CD8-positive, alpha-beta memory T cell (primary cell): ENCODE data around the gene SCN3B. TPM values are rescaled to one million over a fixed set of nuclear protein-coding genes. Genes with fewer than 3 reads are reported as not detected.
"Not testable (repeated sequence)": the region's sequence is repeated elsewhere in the genome, so short reads cannot be mapped to it uniquely, and the experiment has no call there.

Experiments
- CTCF ChIA-PET: fragments of 350-600 bp; sonication (Branson Sonifier 250); formaldehyde crosslinking; loops from one replicate; lab custom pipeline; 2021; ENCODE audit warnings: antibody characterized with exemption; lab: Charles Lee
- POLR2A ChIA-PET: fragments of 350-600 bp; sonication (Branson Sonifier 250); formaldehyde crosslinking; loops from one replicate; lab custom pipeline; 2021; ENCODE audit warnings: antibody characterized with exemption; lab: Charles Lee
- DNase-seq, 5 donors: peaks; one replicate each; pipeline versions ENCODE4 v3.0.0 to v3.0.0-alpha.2; 2020 to 2022; ENCODE audit warnings: mixed read lengths in 1 of 5
- H3K27ac ChIP-seq: one replicate; pipeline ENCODE4 v1.7.0; 2013; ENCODE audit warnings: low read depth, mild to moderate bottlenecking, low read length, moderate library complexity
- H3K27me3 ChIP-seq: 2 replicates; pipeline ENCODE4 v1.7.0; 2013; ENCODE audit warnings: low read length, mild to moderate bottlenecking; ENCODE audit not compliant: insufficient read depth, poor library complexity, severe bottlenecking
- H3K36me3 ChIP-seq: 2 replicates; pipeline ENCODE4 v1.7.0; 2013; ENCODE audit warnings: mild to moderate bottlenecking, low read length, moderate library complexity; ENCODE audit not compliant: insufficient read depth
- H3K4me1 ChIP-seq: 2 replicates; pipeline ENCODE4 v1.7.0; 2013; ENCODE audit warnings: mild to moderate bottlenecking, low read length, moderate library complexity; ENCODE audit not compliant: insufficient read depth
- H3K4me3 ChIP-seq: 2 replicates; pipeline ENCODE4 v1.7.0; 2013; ENCODE audit warnings: mild to moderate bottlenecking, low read length
- H3K9me3 ChIP-seq: 2 replicates; pipeline ENCODE4 v1.7.0; 2013; ENCODE audit warnings: mild to moderate bottlenecking, low read length
- H3K27ac Mint-ChIP-seq, 8 donors: one replicate each; pipeline ENCODE4 v1.8.0; 2020 to 2021; ENCODE audit warnings: mixed read lengths in 8 of 8, mild to moderate bottlenecking in 6 of 8, inconsistent platforms in 3 of 8, moderate library complexity in 3 of 8
- H3K27me3 Mint-ChIP-seq, 2 donors: one replicate each; pipeline ENCODE4 v1.8.0; 2020 to 2021; ENCODE audit warnings: mixed read lengths in 2 of 2, mild to moderate bottlenecking in 1 of 2, moderate library complexity in 1 of 2
- H3K36me3 Mint-ChIP-seq, 3 donors: one replicate each; pipeline ENCODE4 v1.8.0; 2020 to 2021; ENCODE audit warnings: mixed read lengths in 3 of 3, inconsistent platforms in 1 of 3, mild to moderate bottlenecking in 1 of 3
- H3K4me1 Mint-ChIP-seq, 3 donors: one replicate each; pipeline ENCODE4 v1.8.0; 2020 to 2021; ENCODE audit warnings: mixed read lengths in 3 of 3, inconsistent platforms in 1 of 3, mild to moderate bottlenecking in 1 of 3
- H3K4me3 Mint-ChIP-seq, 7 donors: one replicate each; pipeline ENCODE4 v1.8.0; 2020 to 2021; ENCODE audit warnings: mixed read lengths in 7 of 7, mild to moderate bottlenecking in 6 of 7, moderate library complexity in 4 of 7, inconsistent platforms in 2 of 7
- H3K9me3 Mint-ChIP-seq, 5 donors: one replicate each; pipeline ENCODE4 v1.8.0; 2020 to 2022; ENCODE audit warnings: mixed read lengths in 5 of 5, mild to moderate bottlenecking in 3 of 5, moderate library complexity in 2 of 5, inconsistent platforms in 1 of 5
- polyA plus RNA-seq: library from polyadenylated mRNA; unstranded; fragments of 300-500 nt; fragmentation: Illumina TruSeq; gene quantifications from one replicate; pipeline ENCODE4 v1.2.3, GENCODE V29; 2021
- total RNA-seq, 2 experiments: library from RNA; stranded (reverse); gene quantifications; one replicate each; pipeline ENCODE4 v1.2.3, GENCODE V29; 2021

SCN3B gene
- total and polyA plus RNA-seq, 3 experiments from 2014 or later: 0.22 TPM; not detected in 2

DNA sequence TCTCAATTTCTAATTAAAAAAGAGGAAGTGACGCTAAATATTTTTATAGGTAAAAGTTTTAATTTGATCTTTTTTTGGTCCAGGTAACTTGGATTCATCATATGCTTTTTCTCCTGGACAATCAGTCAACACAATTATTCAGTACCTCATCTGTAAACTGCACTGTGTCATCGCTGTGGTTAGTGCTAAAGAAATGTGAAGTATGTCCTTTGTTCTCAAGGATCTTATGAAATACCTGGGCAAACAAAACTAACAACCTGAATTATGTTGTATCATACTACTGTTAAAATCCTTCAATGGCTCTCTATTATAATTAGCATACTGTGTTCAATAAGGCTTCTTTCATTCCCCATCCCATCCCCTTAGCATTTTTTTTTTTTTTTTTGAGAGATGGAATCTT is 19.9 kb upstream of the SCN3B start:
- CTCF ChIA-PET: interaction anchor here (1.7 kb wide), 1 partner anchor 37 kb away, joined by 4 read pairs; no protein-coding TSS in a partner anchor
- peaks cover 0 to 2% (median 0%) of the 10 kb centered on the region in 5 donors for H3K9me3 Mint-ChIP-seq
- no peak overlapping the region for H3K4me3 Mint-ChIP-seq

DNA sequence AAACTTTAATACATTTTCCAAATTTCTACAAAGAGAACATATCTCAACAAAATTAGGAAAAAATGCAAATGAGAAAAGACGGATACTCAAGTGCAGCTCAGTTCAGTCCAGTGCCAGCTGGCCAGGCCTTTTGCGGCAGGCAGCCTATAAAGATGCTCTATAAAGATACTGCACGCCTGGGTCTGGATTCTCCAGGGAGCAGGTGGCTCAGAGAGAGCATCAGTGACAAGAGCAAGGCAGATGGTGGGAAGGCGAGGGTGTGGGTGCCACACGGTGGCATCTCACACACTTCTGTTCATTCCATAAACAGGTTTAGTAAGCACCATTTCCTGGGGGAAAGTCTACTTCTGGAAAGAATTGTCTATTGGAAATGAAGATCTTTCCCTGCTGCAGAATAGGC is 18.1 kb upstream of the SCN3B start:
- Mint-ChIP-seq H3K4me3 (no peak overlapping the region), H3K27me3 (peaks cover 2 to 14% of the 10 kb centered on the region in 2 donors), H3K27ac (no peak overlapping the region), H3K9me3 (peaks cover 0 to 2% (median 0%) of the 10 kb centered on the region in 5 donors), H3K4me1 (no peaks in the 10 kb centered on the region), H3K36me3 (no peaks in the 10 kb centered on the region)
- Histone ChIP-seq H3K4me3 (no peak overlapping the region), H3K36me3 (no peaks in the 10 kb centered on the region), H3K9me3 (no peaks in the 10 kb centered on the region), H3K27me3 (no peaks in the 10 kb centered on the region), H3K27ac (no peak overlapping the region), H3K4me1 (no peaks in the 10 kb centered on the region)
- no peak for DNase-seq
- CTCF ChIA-PET: interaction anchor here (1.0 kb wide), 1 partner anchor 39 kb away, joined by 4 read pairs; no protein-coding TSS in a partner anchor
- POLR2A ChIA-PET: no interaction called here

More for the DNA sequence above, 19.9 kb upstream of the SCN3B start:
- POLR2A ChIA-PET: no interaction called here
- Mint-ChIP-seq H3K36me3 (no peaks in the 10 kb centered on the region), H3K4me1 (no peaks in the 10 kb centered on the region), H3K27ac (no peak overlapping the region), H3K27me3 (peaks cover 7 to 19% of the 10 kb centered on the region in 2 donors)
- Histone ChIP-seq H3K27me3 (no peaks in the 10 kb centered on the region), H3K27ac (no peak overlapping the region), H3K9me3 (no peaks in the 10 kb centered on the region), H3K36me3 (no peaks in the 10 kb centered on the region), H3K4me3 (no peak overlapping the region), H3K4me1 (no peaks in the 10 kb centered on the region)
- DNase-seq: no peak

DNA sequence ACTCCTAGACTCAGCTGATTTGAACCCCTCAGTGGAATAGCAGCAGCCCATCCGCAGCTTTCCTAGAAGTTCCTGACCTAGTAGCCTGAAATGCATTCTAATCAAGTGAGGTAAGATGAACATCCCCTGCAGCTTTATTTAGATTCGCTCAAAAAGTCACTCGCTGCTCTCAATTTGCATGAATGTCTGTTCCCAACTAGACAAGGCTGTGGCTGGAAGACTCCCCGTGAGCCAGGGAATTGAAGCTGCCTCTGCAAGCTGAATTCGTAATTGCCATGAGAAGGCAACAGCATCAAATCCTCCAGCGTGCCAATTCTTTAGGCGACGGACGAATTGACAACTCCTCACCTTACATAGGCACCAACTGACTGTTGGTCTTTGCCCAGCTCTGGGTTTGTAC is 17.1 kb upstream of the SCN3B start:
- Histone ChIP-seq H3K36me3 (no peaks in the 10 kb centered on the region), H3K27me3 (no peaks in the 10 kb centered on the region), H3K9me3 (no peaks in the 10 kb centered on the region), H3K27ac (no peak overlapping the region), H3K4me3 (no peak overlapping the region), H3K4me1 (no peaks in the 10 kb centered on the region)
- peaks cover 0 to 2% (median 0%) of the 10 kb centered on the region in 5 donors for H3K9me3 Mint-ChIP-seq
- no peak overlapping the region for H3K27ac Mint-ChIP-seq
- peak overlapping the region in 1 of 7 donors; percentile 14 for H3K4me3 Mint-ChIP-seq
- H3K36me3 Mint-ChIP-seq: no peaks in the 10 kb centered on the region
- POLR2A ChIA-PET: no interaction called here
- peaks cover 3 to 17% of the 10 kb centered on the region in 2 donors for H3K27me3 Mint-ChIP-seq
- CTCF ChIA-PET: interaction anchor here (1.0 kb wide), 1 partner anchor 40 kb away, joined by 4 read pairs; no protein-coding TSS in a partner anchor
- no peaks in the 10 kb centered on the region for H3K4me1 Mint-ChIP-seq
- DNase-seq: no peak

DNA sequence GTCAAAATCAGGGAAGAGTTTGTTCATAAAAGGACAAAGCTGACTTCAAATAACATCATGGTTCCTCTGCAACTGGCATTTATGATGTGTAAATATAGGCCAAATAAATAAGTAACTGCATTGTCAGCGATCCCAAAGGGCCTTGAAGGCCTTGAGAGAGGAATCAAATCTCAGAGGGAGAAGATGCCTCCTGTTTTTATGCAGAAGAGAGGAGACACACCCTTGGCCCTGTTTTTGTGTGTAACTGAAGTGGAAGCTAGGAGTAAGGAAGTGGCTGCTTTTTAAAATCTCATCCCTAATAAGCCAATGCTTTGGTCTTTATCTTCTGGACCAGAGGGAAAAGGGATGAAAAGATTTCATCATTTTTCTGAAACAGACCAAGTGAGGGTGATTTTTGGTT is 15.7 kb upstream of the SCN3B start:
- Histone ChIP-seq H3K9me3 (no peaks in the 10 kb centered on the region), H3K4me1 (no peaks in the 10 kb centered on the region), H3K36me3 (no peaks in the 10 kb centered on the region), H3K4me3 (no peak overlapping the region), H3K27ac (no peak overlapping the region), H3K27me3 (no peaks in the 10 kb centered on the region)
- no peak overlapping the region for H3K4me3 Mint-ChIP-seq
- H3K4me1 Mint-ChIP-seq: no peaks in the 10 kb centered on the region
- no peak for DNase-seq
- no peaks in the 10 kb centered on the region for H3K36me3 Mint-ChIP-seq
- ChIA-PET CTCF (no interaction called here), POLR2A (no interaction called here)
- H3K27ac Mint-ChIP-seq: no peak overlapping the region
- peaks cover 0 to 2% (median 0%) of the 10 kb centered on the region in 5 donors for H3K9me3 Mint-ChIP-seq
- peaks cover 5 to 21% of the 10 kb centered on the region in 2 donors for H3K27me3 Mint-ChIP-seq

DNA sequence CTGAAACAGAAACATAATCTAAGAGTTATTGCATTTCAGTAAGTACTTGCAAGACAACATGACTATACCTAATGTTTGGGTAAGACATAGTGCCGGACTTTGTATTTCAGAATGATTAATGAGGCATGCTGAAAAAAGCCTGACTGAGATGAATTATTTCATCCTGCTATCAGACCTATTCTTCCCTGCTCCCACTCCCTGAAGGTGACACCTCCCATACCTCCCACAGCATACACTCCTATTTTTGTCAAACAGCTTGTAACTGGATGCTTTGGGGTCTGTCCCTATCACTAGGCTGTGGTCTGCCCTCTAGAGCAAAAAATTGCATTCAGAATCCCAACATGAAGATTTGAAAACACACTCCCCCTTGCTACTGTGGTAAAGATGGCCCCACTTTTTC is 10.9 kb upstream of the SCN3B start:
- ChIA-PET CTCF (no interaction called here), POLR2A (no interaction called here)
- DNase-seq: no peak
- H3K27me3 ChIP-seq: no peaks in the 10 kb centered on the region
- no peak overlapping the region for H3K27ac ChIP-seq
- no peak overlapping the region for H3K4me3 ChIP-seq
- H3K27ac Mint-ChIP-seq: peak overlapping the region in 1 of 8 donors; percentile 13
- no peak overlapping the region for H3K4me3 Mint-ChIP-seq
- H3K27me3 Mint-ChIP-seq: peaks cover 6 to 20% of the 10 kb centered on the region in 2 donors
- no peaks in the 10 kb centered on the region for H3K36me3 ChIP-seq
- no peaks in the 10 kb centered on the region for H3K36me3 Mint-ChIP-seq
- no peaks in the 10 kb centered on the region for H3K4me1 ChIP-seq
- peaks cover under 1 to 5% (median 3%) of the 10 kb centered on the region in 5 donors for H3K9me3 Mint-ChIP-seq
- H3K4me1 Mint-ChIP-seq: peaks cover 2 to 3% (median 3%) of the 10 kb centered on the region in 3 donors
- no peaks in the 10 kb centered on the region for H3K9me3 ChIP-seq

DNA sequence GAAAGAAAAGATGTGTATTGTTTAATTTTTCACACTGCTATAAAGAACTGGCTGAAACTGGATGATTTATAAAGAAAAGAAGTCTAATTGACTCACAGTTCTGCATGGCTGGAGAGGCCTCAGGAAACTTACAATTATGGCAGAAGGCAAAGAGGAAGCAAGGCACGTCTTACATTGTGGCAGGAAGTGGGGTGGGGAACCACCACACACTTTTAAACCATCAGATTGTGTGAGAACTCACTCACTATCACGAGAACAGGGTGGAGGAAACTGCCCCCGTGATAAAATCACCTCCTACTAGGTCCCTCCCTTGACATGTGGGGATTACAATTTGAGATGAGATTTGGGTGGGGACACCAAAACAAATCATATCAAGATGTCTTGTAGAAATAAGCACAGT is 5.5 kb upstream of the SCN3B start:
- H3K27ac ChIP-seq, H3K9me3 ChIP-seq, H3K36me3 Mint-ChIP-seq, H3K36me3 ChIP-seq, H3K27me3 ChIP-seq, POLR2A ChIA-PET, H3K4me1 ChIP-seq, CTCF ChIA-PET, H3K4me3 ChIP-seq: not testable (repeated sequence)
- peaks cover 17 to 25% (median 22%) of the 10 kb centered on the region in 3 donors for H3K4me1 Mint-ChIP-seq
- peak in 2 of 5 donors; percentile 21 to 28 for DNase-seq
- peak overlapping the region in 1 of 7 donors; percentile 3 for H3K4me3 Mint-ChIP-seq
- peak overlapping the region in 1 of 8 donors; percentile 5 for H3K27ac Mint-ChIP-seq
- peaks cover 8 to 18% of the 10 kb centered on the region in 2 donors for H3K27me3 Mint-ChIP-seq
- H3K9me3 Mint-ChIP-seq: peaks cover 3 to 18% (median 12%) of the 10 kb centered on the region in 5 donors

DNA sequence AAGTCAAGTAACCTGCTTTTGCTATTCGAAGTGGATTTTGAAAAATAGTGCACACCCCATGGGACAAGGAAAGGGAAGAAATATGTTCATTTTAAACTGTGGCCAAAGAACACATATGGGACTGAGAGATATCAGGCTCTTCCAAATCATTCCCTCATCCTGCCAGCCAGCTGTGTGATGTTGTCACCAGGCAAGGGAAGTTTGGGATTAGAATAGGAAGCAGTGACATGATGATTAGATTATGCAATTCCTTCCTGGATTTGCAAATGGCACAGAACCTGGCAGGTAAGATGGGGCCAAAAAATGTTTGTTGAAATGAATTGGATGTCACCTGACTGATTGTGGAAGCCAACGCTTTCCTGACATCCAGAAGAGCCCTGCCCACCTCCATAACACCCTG is 4.9 kb upstream of the SCN3B start:
- Mint-ChIP-seq H3K4me3 (no peak overlapping the region), H3K9me3 (peaks cover 3 to 18% (median 12%) of the 10 kb centered on the region in 5 donors), H3K27ac (no peak overlapping the region), H3K36me3 (peaks cover 0 to 6% (median 0%) of the 10 kb centered on the region in 3 donors), H3K4me1 (peaks cover 19 to 28% (median 22%) of the 10 kb centered on the region in 3 donors), H3K27me3 (peaks cover 8 to 22% of the 10 kb centered on the region in 2 donors)
- ChIA-PET CTCF (interaction anchor here (1.6 kb wide), 1 partner anchor 79 kb away, joined by 4 read pairs; no protein-coding TSS in a partner anchor), POLR2A (no interaction called here)
- Histone ChIP-seq H3K4me1 (peaks cover 7% of the 10 kb centered on the region), H3K36me3 (no peaks in the 10 kb centered on the region), H3K9me3 (no peaks in the 10 kb centered on the region), H3K4me3 (no peak overlapping the region), H3K27ac (no peak overlapping the region), H3K27me3 (peaks cover 5% of the 10 kb centered on the region)
- no peak for DNase-seq

DNA sequence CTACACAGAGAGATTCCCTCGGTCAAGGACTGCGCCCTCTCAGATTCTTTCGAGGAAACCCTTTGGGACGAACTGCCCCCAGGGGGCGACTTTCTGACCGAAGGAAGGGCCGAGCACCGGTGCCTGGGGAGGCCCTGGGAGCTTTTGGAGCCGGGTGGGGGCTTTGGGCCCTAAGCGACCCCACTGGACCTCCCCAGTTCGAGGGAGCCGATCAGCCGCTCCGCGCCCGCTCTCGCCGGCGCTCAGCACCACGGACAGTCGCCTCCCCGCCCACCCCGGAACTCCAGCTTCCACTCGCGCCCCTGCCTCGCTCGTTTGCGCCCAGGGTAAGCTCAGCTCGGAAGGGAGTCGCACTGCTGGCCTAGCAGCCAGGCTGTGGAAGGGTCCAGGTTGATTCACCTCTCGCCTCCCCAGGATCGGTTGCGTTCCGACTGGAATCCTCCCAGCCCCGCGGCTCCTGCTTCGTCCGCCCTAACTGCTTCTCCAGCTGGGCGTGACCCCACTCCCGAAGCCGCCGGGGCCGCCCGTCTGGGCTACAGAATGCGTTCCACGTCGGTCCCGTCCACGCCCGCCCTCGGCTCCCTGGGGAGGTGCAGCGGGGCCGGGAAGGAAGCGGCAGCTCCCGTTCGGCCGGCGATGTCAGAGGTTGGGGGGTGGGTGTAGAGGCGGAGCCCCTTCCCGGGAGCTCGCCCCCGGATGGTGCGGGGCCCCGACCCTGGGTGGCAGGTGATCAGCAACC is 428 bp downstream of the SCN3B start:
- peaks cover 2 to 6% (median 4%) of the 10 kb centered on the region in 5 donors for H3K9me3 Mint-ChIP-seq
- H3K36me3 Mint-ChIP-seq: peaks cover 0 to 6% (median 0%) of the 10 kb centered on the region in 3 donors
- Histone ChIP-seq H3K4me3 (no peak overlapping the region), H3K36me3 (no peaks in the 10 kb centered on the region), H3K9me3 (no peaks in the 10 kb centered on the region), H3K4me1 (peaks cover 6% of the 10 kb centered on the region), H3K27me3 (peaks cover 20% of the 10 kb centered on the region), H3K27ac (no peak overlapping the region)
- DNase-seq: peak in 1 of 5 donors; percentile 16
- ChIA-PET POLR2A (no interaction called here), CTCF (no interaction called here)
- H3K27me3 Mint-ChIP-seq: peaks cover 30 to 44% of the 10 kb centered on the region in 2 donors
- H3K4me3 Mint-ChIP-seq: peak overlapping the region in 6 of 7 donors; percentile 49 to 74 (median 65)
- no peak overlapping the region for H3K27ac Mint-ChIP-seq
- H3K4me1 Mint-ChIP-seq: peaks cover 11 to 22% (median 12%) of the 10 kb centered on the region in 3 donors
